GM19193 (cell line): ENCODE data around the gene GALE.

Experiments
- POLR2A ChIP-seq: IDR thresholded peaks from 4 replicates; pipeline ENCODE4 v1.6.1; 2011; ENCODE audit not compliant: insufficient read depth, insufficient read length; ENCODE audit errors: extremely low read depth

GALE gene

GRCh38 chr1:23748016-23748415 is 52.5 kb downstream of the GALE start:
- TF ChIP-seq POLR2A, result no peak
